ENCODE measurements around the gene RASGRF1.

The RASGRF1 gene

DNA sequence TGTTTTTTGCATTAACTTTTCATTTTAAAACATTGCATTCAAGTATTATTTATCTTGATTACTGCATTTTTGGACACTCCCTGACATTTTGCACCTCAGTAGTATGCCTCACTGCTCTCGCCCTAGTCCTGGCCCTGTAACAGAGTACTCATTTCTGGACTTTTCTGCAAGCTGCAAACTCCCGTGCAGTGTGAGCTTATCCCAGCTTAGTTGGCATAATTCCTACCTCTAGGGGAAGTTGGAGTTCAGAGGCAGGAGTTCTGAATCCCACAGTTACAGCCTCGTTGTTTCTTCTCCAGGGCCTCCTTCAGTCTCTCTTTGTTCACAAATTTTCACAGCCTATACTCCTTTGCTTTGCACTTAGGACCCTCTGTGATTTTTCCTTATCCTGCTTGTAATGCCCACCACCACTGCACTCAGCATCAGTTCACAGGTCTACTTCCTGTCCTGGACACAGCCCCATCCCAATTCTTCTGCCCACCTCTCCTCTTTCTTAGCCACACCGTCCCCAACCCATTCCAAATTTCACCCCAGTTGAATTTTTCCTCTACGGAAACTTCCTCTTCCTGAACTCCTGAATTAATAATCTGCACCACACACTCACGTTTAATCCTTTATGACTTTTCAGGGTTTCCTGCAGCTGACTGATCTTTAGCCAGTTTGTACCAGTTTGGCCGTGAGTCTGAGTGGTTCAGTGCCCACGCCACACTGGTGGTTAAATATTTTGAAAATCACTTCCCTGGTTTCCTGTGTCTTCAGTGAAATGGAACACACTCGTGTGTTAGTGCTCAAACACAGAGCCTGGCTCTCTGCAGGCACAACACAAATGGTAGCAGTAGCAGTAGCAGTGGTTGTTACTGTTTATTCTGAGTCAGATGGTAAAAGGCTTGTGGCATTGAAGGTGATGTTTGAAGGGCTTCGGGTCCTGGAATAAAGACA is 139.4 kb downstream of the RASGRF1 start:
- no peak for DNase-seq

DNA sequence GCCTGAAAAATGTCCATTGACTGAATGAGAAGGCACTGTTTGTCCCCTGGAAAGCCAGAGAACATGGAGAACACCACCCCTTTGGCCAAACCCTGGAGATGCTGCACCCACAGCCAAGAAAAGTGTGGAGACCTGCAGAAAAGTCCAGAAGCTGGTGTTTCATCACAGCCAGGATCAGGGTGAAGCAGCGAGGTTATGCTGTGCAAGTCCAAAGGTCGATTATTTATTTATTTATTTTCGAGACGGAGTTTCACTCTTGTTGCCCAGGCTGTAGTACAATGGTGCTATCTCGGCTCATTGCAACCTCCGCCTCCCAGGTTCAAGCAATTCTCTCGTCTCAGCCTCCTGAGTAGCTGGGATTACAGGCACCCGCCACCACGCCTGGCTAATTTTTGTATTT is 140.2 kb downstream of the RASGRF1 start:
- no peak for DNase-seq

GRCh38 chr15:78949461-78949860 is 141.1 kb downstream of the RASGRF1 start:
- DNase-seq: no peak

DNA sequence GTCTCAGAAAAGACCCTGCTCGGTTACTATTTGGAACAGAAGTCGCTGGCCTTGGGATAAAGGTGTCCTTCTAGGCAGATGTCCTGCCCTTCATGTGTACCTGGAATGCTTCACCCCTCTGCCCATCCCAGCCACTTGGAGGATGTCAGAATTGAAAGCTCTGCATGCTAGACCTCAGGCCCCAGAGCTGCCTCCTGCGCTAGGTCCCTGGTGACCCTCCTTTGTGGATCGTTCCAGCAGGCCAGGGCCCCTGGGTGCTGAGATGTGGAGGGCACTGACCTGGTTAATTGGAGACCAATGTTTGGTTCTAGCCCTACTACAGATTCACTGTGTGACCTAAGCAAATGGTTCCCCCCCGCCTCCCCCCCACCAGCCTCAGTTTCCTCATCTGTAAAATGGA is 143.1 kb downstream of the RASGRF1 start:
- no peak for DNase-seq

DNA sequence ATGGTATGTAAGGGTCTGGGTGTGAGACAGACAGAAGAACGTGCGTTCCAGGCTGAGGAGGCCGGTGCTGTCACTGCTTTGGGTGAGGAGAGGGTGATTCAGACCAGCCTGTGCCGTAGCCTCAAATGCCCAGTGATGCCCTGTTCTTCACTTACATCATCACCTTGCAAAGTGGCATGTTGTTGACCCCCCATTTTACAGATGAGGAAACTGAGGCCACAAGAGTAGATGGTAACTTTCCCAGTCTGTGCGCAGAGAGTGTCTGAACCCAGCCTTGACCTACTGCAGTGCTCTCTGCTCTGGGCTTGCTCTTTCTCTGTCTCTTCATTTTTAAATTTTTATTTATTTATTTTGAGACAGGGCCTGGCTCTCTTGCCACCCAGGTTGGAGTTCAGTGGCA is 144.1 kb downstream of the RASGRF1 start:
- no peak for DNase-seq

GRCh38 chr15:78944669-78945407 is 145.7 kb downstream of the RASGRF1 start, which contains the start of gene CTSH:
Gene CTSH (minus strand): TSS chr15:78945046. CDS start chr15:78944981, 65 bp downstream.
- peak; percentile 15 to 72 (median 62) for DNase-seq

DNA sequence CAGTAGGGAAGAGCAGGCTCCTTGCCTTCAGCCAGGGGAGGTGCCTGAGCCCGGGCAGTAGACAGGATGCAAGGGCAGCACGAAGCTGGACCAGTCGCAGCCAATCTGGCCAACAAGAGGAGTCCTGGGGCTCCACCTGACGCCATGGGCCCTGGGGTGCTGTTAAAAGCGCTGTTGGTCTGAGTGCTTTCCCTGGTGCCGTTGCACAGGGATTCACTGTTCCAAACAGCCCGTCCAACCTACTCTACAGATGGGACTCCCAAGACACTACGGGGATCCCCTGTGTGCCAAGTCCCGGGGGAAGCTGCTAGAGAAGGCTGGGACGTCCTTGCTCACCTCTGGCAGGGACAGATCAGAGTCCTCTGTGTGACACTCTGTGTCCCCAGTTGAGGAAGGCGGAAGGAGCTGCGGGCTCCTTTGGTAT is 146.4 kb downstream of the RASGRF1 start:
- DNase-seq: no peak

- no peak for DNase-seq
Observed at GRCh38 chr15:78943692-78944091, 146.9 kb downstream of the RASGRF1 start.

DNA sequence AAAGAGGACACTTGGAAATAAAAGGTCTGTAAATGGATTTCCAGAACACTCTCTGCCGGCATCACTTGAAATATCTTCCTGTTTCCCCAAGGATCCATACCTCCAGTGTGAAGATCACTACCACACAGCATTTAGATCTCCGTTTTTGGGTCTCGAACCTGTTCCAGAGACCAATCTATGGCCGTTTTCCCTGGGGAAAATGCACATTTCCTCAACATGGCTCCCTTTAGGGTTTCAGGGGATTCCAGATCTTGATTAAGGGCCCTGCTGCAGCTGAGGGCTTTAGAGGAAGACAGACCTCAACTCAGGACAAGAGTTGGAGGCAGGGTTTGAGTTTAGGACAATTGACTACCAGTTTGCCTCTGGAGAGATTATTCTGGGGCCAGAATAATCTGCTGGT is 147.8 kb downstream of the RASGRF1 start:
- no peak for DNase-seq

DNA sequence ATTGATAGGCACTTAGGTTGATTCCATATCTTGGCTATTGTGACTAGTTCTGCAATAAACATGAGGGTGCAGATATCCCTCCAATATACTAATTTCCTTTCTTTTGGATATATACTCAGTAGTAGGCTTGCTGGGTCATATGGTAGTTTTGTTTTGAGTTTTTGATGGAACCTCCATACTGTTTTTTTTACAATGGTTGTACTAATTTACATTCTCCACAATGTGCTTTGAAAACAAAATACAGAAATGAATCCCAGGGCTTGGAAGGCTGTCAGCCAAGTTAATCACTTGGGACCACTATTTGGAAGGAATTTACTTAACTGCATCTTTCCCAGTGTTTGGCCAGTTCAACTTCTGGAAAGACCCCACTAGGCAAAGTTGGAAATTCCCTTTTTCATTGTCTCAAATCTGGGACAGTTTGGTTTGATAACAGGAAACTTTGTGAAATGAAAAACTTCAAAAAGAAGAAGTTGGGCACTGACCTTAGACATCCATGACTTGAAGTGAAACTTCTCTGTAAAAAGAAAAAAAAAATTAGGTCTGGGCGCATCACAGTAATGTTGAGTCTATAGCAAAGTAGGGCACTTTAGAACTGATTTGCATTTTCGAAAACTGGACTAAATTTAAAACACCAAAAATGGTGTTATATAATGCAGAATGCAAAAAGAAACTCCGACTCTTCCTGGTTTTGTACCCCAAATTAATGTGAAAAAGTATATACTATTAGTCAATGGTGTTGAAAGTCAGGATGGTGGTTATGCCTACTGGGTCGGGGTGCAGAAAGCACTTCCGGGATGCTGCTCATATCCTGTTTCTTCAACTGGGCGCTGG is 151.7 kb downstream of the RASGRF1 start:
- no peak for DNase-seq

- DNase-seq: no peak
Observed at GRCh38 chr15:78937132-78937739, 153.3 kb downstream of the RASGRF1 start.

- no peak for DNase-seq
Observed at GRCh38 chr15:78934655-78935023, 155.9 kb downstream of the RASGRF1 start.

GRCh38 chr15:78933823-78934654 is 156.5 kb downstream of the RASGRF1 start:
- no peak for DNase-seq

GRCh38 chr15:78933187-78933822 is 157.3 kb downstream of the RASGRF1 start:
- no peak for DNase-seq

GRCh38 chr15:78932258-78932808 is 158.2 kb downstream of the RASGRF1 start:
- DNase-seq: no peak

- no peak for DNase-seq
Observed at GRCh38 chr15:78931439-78932257, 158.9 kb downstream of the RASGRF1 start.

GRCh38 chr15:78930577-78931388 is 159.8 kb downstream of the RASGRF1 start:
- DNase-seq: no peak

DNA sequence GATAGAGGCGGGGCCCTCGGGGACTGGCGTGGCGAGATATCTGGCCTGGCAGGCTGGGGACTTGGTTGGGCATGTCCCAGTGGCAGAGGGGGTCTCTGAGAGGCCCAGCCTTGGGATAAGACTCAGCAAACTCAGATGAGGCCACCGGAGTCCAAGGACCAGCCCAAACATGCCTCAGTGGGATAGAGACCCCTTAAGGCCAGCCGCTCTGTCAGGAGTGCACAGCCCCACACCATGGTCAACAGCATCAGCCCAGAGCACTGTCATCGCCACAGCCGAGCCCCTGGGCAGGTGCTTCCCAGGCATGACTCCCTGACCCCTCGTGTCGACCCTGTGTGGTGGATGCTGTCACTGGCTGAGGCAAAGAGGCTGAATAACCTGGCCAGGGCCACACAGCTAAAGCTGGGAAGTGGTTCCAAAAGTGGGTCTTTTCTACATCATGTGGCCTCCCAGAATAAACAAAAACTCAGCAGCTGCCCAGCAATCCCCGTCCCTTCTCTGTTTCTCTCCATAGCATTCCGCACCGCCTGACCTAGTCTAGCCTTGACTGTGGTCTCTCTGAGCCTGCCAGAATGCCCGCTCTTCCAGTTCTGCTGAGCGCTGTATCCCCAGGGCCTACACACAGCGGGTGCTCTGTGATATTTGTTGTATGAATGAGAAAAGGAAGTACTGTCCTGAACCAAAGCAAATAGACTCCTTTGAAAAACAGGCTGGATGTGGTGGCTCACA is 160.9 kb downstream of the RASGRF1 start:
- DNase-seq: no peak
